IMR-90 (cell line): ENCODE results near the gene SLC5A10. TPM values are rescaled to one million over a fixed set of nuclear protein-coding genes. Genes with fewer than 3 reads are reported as not detected.

Experiments
- ATAC-seq: fragments of 200-7000 bp; cut with Tn5 transposase; 2 replicates; pipeline ENCODE4 v1.9.1; 2020; ENCODE audit warnings: low read depth, mild to moderate bottlenecking, moderate library complexity
- BruUV-seq: library from RNA; stranded (reverse); fragments of 400-500 nt; replicated peaks from 2 replicates; lab custom pipeline; 2021; lab: Mats Ljungman, UMichigan
- CTCF ChIA-PET: fragments of 300-600 bp; formaldehyde crosslinking; extraction: SDS; loops from one replicate; lab custom pipeline; 2021; ENCODE audit warnings: antibody characterized with exemption; lab: Yijun Ruan, JAX
- POLR2A ChIA-PET: fragments of 300-600 bp; sonication (Branson Sonifier 250); formaldehyde crosslinking; loops from one replicate; lab custom pipeline; 2022; ENCODE audit warnings: antibody characterized with exemption; ENCODE audit not compliant: unreplicated experiment; lab: Charles Lee
- DNase-seq: peaks from one replicate; pipeline ENCODE4 v3.0.0; 2013
- H2AFZ ChIP-seq: replicated peaks from 2 replicates; pipeline ENCODE3; 2013; ENCODE audit warnings: low read length, mild to moderate bottlenecking; ENCODE audit not compliant: poor library complexity
- H2AK5ac ChIP-seq: 2 replicates; pipeline ENCODE4 v1.6.1; 2013; ENCODE audit warnings: low read depth, low read length, inconsistent platforms
- H2AK9ac ChIP-seq: replicated peaks from 2 replicates; pipeline ENCODE3; 2013; ENCODE audit warnings: mild to moderate bottlenecking, low read depth, low read length, moderate library complexity; ENCODE audit not compliant: poor library complexity
- H2BK120ac ChIP-seq: 2 replicates; pipeline ENCODE4 v1.6.1; 2013; ENCODE audit warnings: low read depth, low read length, inconsistent platforms
- H2BK15ac ChIP-seq: 3 replicates; pipeline ENCODE4 v1.6.1; 2013; ENCODE audit warnings: low read depth, low read length, inconsistent platforms
- H2BK20ac ChIP-seq: 2 replicates; pipeline ENCODE4 v1.6.1; 2013; ENCODE audit warnings: low read depth, mild to moderate bottlenecking, inconsistent platforms, low read length, moderate library complexity
- H2BK5ac ChIP-seq: 2 replicates; pipeline ENCODE4 v1.6.1; 2013; ENCODE audit warnings: mild to moderate bottlenecking, low read depth, low read length, inconsistent platforms; ENCODE audit not compliant: poor library complexity, severe bottlenecking
- H3K14ac ChIP-seq: replicated peaks from 2 replicates; pipeline ENCODE4 v1.6.1; 2013; ENCODE audit warnings: low read depth, low read length, inconsistent platforms
- H3K18ac ChIP-seq: 2 replicates; pipeline ENCODE4 v1.6.1; 2013; ENCODE audit warnings: low read depth, low read length, control low read depth
- H3K23ac ChIP-seq: 2 replicates; pipeline ENCODE4 v1.6.1; 2013; ENCODE audit warnings: low read depth, low read length, inconsistent platforms
- H3K27ac ChIP-seq: 2 replicates; pipeline ENCODE4 v1.5.1; 2013; ENCODE audit warnings: mild to moderate bottlenecking, control low read depth, low read length; ENCODE audit not compliant: insufficient read depth
- H3K27me3 ChIP-seq: 2 replicates; pipeline ENCODE4 v1.6.1; 2013; ENCODE audit warnings: low read length; ENCODE audit not compliant: control insufficient read depth, insufficient read depth
- H3K36me3 ChIP-seq: 2 replicates; pipeline ENCODE4 v1.6.1; 2013; ENCODE audit warnings: low read length, mixed read lengths; ENCODE audit not compliant: control insufficient read depth, insufficient read depth
- H3K4ac ChIP-seq: 2 replicates; pipeline ENCODE4 v1.6.1; 2013; ENCODE audit warnings: low read depth, low read length, inconsistent platforms
- H3K4me1 ChIP-seq: 2 replicates; pipeline ENCODE4 v1.6.1; 2013; ENCODE audit warnings: low read length, mixed read lengths; ENCODE audit not compliant: control insufficient read depth, insufficient read depth
- H3K4me2 ChIP-seq: 2 replicates; pipeline ENCODE4 v1.6.1; 2013; ENCODE audit warnings: low read depth, mild to moderate bottlenecking, control low read depth, low read length, moderate library complexity
- H3K4me3 ChIP-seq: 2 replicates; pipeline ENCODE4 v1.5.1; 2013; ENCODE audit warnings: low read depth, mild to moderate bottlenecking, control low read depth, low read length, moderate library complexity; ENCODE audit not compliant: insufficient read depth
- H3K56ac ChIP-seq: 2 replicates; pipeline ENCODE4 v1.6.1; 2013; ENCODE audit warnings: low read length, inconsistent platforms; ENCODE audit not compliant: insufficient read depth; ENCODE audit errors: extremely low read depth
- H3K79me1 ChIP-seq, 2 experiments: 2 replicates each; pipeline ENCODE4 v1.6.1; 2013; ENCODE audit warnings: low read length in 2 of 2, inconsistent platforms in 1 of 2, low read depth in 1 of 2
- H3K9ac ChIP-seq: 2 replicates; pipeline ENCODE4 v1.6.1; 2013; ENCODE audit warnings: low read depth, low read length, control low read depth
- H3K9me1 ChIP-seq: 2 replicates; pipeline ENCODE4 v1.6.1; 2013; ENCODE audit warnings: low read length, inconsistent platforms; ENCODE audit not compliant: insufficient read depth
- H3K9me3 ChIP-seq: 2 replicates; pipeline ENCODE4 v1.6.1; 2013; ENCODE audit warnings: low read length; ENCODE audit not compliant: control insufficient read depth, insufficient read depth
- H4K20me1 ChIP-seq: 2 replicates; pipeline ENCODE4 v1.6.1; 2013; ENCODE audit warnings: low read length, inconsistent platforms; ENCODE audit not compliant: insufficient read depth
- H4K5ac ChIP-seq: 2 replicates; pipeline ENCODE4 v1.6.1; 2013; ENCODE audit warnings: mild to moderate bottlenecking, low read depth, low read length, control low read depth
- H4K8ac ChIP-seq, 2 experiments: 2 replicates each; pipeline ENCODE4 v1.6.1; 2013; ENCODE audit warnings: low read depth in 2 of 2, low read length in 2 of 2, control low read depth in 1 of 2, inconsistent platforms in 1 of 2
- H4K91ac ChIP-seq: 2 replicates; pipeline ENCODE4 v1.6.1; 2013; ENCODE audit warnings: low read depth, low read length, inconsistent platforms; ENCODE audit not compliant: insufficient read depth
- CEBPB ChIP-seq: IDR thresholded peaks from 2 replicates; pipeline ENCODE4 v1.6.1; 2012; ENCODE audit warnings: low read depth, low read length, improper control_type of control experiment
- CHD1 ChIP-seq: IDR thresholded peaks from 2 replicates; pipeline ENCODE4 v1.6.1; 2012; ENCODE audit warnings: low read depth, low read length, improper control_type of control experiment
- CTCF ChIP-seq: conservative IDR thresholded peaks from 2 replicates; pipeline ENCODE4 v1.5.1; 2012; ENCODE audit warnings: mild to moderate bottlenecking, low read depth, low read length, improper control_type of control experiment
- MXI1 ChIP-seq: IDR thresholded peaks from 2 replicates; pipeline ENCODE4 v1.6.1; 2012; ENCODE audit warnings: low read depth, mild to moderate bottlenecking, low read length, moderate library complexity, borderline replicate concordance
- NFE2L2 ChIP-seq: fragments of 150-350 bp; IDR thresholded peaks from 2 replicates; pipeline ENCODE4 v1.6.1; 2016; ENCODE audit warnings: low read depth, mild to moderate bottlenecking, low read length
- RFX5 ChIP-seq: IDR thresholded peaks from 2 replicates; pipeline ENCODE4 v1.8.0; 2012; ENCODE audit warnings: low read depth, mild to moderate bottlenecking, low read length, moderate library complexity
- SMC3 ChIP-seq: fragments of 150-350 bp; IDR thresholded peaks from 2 replicates; pipeline ENCODE4 v1.6.1; 2016; ENCODE audit warnings: low read depth, mild to moderate bottlenecking, antibody characterized with exemption, low read length, moderate library complexity
- WGBS, 2 experiments: methylation state at CpG; one replicate each; pipeline versions ENCODE4 v1.1.5 to v1.1.7; 2013; ENCODE audit warnings: missing lambda C conversion rate in 2 of 2; ENCODE audit not compliant: insufficient read length in 1 of 2; ENCODE audit errors: extremely low coverage in 2 of 2; 5-methylcytosine and 5-hydroxymethylcytosine counted together
- dilution Hi-C: fragments of 300-500 bp; cut with HindIII; formaldehyde crosslinking; loops from one replicate; pipeline ENCODE4 v1.14.3; 2018; ENCODE audit warnings: low sequenced_read_pairs; ENCODE audit not compliant: unreplicated experiment
- in situ Hi-C: fragments of 300-500 bp; cut with MboI; formaldehyde crosslinking; loops from 3 replicates; pipeline ENCODE4 v1.14.3; 2019; ENCODE audit warnings: low sequenced_read_pairs, inconsistent platforms, mixed read lengths
- intact Hi-C: fragments of 100-400 bp; cut with micrococcal nuclease; formaldehyde crosslinking; loops from 2 replicates; pipeline ENCODE4 v1.10.0; 2022
- polyA plus RNA-seq, 3 experiments: library from polyadenylated mRNA; depleted of rRNA; stranded (reverse); fragments of >200 nt; gene quantifications; 2 replicates each; pipeline ENCODE4 v1.2.3, GENCODE V29; 2012; ENCODE audit warnings: low replicate concordance in 1 of 3
- total RNA-seq: library from RNA; depleted of rRNA; stranded (reverse); fragments of >200 nt; gene quantifications from 2 replicates; pipeline ENCODE4 v1.2.3, GENCODE V29; 2012

Gene SLC5A10
- total and polyA plus RNA-seq, 2 of the 4 experiments (the other 2 are of a cell fraction) = not detected

DNA sequence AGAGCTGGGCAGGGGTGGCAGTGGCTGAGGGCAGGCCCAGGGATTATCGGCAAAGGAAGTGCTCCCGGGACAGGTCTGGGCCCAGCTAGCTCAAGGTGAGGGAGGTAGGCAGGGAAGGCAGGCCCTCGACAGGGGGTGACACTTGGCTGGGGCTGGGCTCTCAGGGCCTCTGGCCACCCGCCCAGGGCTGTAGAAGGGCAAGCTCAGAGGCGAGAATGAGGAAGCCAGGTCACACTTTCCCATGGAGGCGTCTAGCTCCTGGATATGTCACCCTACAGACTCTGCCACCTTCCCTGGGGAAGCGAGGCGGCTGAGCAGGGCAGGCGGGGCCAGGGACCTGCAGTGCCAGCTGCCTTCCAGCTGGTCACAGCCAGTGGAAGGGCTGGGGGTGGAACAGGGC lies 33.5 kb downstream of the SLC5A10 start:
- WGBS, 2 experiments = 95% methylated on average over 4 of the region's 9 CpGs; no CpG with 5 or more reads in 1 of the 2 experiments
- ATAC-seq (no peak), DNase-seq (no peak)
- H4K20me1 ChIP-seq = peaks cover 9% of the 10 kb centered on the region; the same call in 1 of the 2 replicates
- H3K4me1 ChIP-seq = peaks cover 19% of the 10 kb centered on the region
- H2BK5ac ChIP-seq = no peak overlapping the region
- in situ Hi-C loops (no loop called here), dilution Hi-C loops (no loop called here), intact Hi-C loops (no loop called here)
- peaks cover 13% of the 10 kb centered on the region for H3K9me1 ChIP-seq
- no peak overlapping the region for H4K91ac ChIP-seq
- H2BK15ac ChIP-seq = no peak overlapping the region
- no peak overlapping the region for H3K4ac ChIP-seq
- H2AK9ac ChIP-seq = no peak overlapping the region
- TF ChIP-seq MXI1 (no peak), CHD1 (no peak), SMC3 (no peak), CEBPB (no peak), NFE2L2 (no peak), CTCF (no peak), RFX5 (no peak)
- CTCF ChIA-PET = no interaction called here
- H3K14ac ChIP-seq = no peak overlapping the region
- peaks cover 13 to 65% of the 10 kb centered on the region in 2 experiments; a peak in 3 of 4 replicates for H3K79me1 ChIP-seq
- no peak overlapping the region for H3K27ac ChIP-seq
- H3K27me3 ChIP-seq = no peaks in the 10 kb centered on the region
- H3K9ac ChIP-seq = no peak overlapping the region
- peaks cover 28% of the 10 kb centered on the region for H3K36me3 ChIP-seq
- no peak overlapping the region for H2AFZ ChIP-seq
- H3K9me3 ChIP-seq = no peaks in the 10 kb centered on the region
- no peak overlapping the region for H4K5ac ChIP-seq
- no peak overlapping the region for H3K23ac ChIP-seq
- H2BK20ac ChIP-seq = no peak overlapping the region
- H2BK120ac ChIP-seq = no peak overlapping the region
- no peak overlapping the region for H4K8ac ChIP-seq
- no peak overlapping the region for H3K56ac ChIP-seq
- BruUV-seq = no TSS peak
- H3K18ac ChIP-seq = no peak overlapping the region
- POLR2A ChIA-PET = no interaction called here
- H2AK5ac ChIP-seq = no peak overlapping the region
- no peak overlapping the region for H3K4me3 ChIP-seq
- no peak overlapping the region for H3K4me2 ChIP-seq
